ENCODE measurements around the gene PERCC1. TPM values are rescaled to one million over a fixed set of nuclear protein-coding genes. Genes with fewer than 3 reads are reported as not detected.

PERCC1 gene
- total RNA-seq (2021) (not detected in 2 replicates), Bru-seq, nascent RNA (not detected), BruChase-seq, experiment 1, labeled RNA remaining after a 2-hour chase (not detected), BruChase-seq, experiment 2, labeled RNA remaining after a 6-hour chase (not detected)
- long read RNA-seq, result 0 reads

DNA sequence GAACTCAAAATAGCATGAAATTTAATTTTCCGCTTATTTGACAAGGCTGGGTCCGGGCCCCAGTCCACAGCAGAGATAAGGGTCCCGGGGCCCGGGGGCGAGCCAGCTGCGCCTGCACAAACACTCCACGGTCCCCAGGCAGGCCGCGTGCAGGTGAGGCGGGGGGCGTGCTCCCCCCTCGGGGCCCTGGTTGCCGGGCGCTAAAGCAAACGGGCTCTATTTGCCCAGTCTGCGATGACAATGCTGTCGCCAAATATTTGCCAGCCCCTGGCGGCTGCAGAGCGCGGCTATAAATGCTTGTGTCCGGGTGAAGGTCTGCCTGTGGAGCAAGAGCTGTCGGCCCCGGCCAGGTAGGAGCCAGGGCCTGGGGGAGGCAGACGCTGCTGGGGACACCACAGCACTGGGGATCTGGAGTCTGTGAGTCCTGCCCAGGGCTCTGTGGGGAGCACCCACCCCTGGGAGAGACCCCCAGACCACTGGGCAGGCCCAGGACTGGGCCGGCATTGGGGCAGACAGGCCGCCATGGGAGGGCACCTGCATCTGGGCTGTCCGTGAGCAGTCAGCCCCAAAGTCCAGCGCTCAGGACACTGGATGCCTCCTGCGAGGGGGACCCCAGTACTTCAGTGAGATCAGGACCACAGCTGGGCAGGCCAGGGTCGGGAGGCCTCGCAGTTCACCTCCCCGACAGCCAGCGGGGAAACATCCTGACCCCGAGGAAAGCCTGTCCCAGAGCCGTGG, at the start of gene PERCC1:
Gene PERCC1 (plus strand): TSS at position 320 of the 738 bp plus-strand sequence. CDS start 1,516 bp downstream, outside the sequence.
- no peak within 1 kb of the TSS for H3K27ac ChIP-seq (ENCODE audit: low read depth, low read length, poor library complexity, severe bottlenecking)
- H3K27me3 ChIP-seq (replicated peaks; ENCODE audit: insufficient read depth, low read depth, low read length, poor library complexity), result peaks cover 10% of the 10 kb centered on the region
- CTCF ChIA-PET, result no interaction called here
- intact Hi-C loops (cut with micrococcal nuclease; ENCODE audit: unreplicated experiment), result no loop called here
- TF ChIP-seq, protein P1, sequence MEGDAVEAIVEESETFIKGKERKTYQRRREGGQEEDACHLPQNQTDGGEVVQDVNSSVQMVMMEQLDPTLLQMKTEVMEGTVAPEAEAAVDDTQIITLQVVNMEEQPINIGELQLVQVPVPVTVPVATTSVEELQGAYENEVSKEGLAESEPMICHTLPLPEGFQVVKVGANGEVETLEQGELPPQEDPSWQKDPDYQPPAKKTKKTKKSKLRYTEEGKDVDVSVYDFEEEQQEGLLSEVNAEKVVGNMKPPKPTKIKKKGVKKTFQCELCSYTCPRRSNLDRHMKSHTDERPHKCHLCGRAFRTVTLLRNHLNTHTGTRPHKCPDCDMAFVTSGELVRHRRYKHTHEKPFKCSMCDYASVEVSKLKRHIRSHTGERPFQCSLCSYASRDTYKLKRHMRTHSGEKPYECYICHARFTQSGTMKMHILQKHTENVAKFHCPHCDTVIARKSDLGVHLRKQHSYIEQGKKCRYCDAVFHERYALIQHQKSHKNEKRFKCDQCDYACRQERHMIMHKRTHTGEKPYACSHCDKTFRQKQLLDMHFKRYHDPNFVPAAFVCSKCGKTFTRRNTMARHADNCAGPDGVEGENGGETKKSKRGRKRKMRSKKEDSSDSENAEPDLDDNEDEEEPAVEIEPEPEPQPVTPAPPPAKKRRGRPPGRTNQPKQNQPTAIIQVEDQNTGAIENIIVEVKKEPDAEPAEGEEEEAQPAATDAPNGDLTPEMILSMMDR (conservative IDR thresholded peaks at IDR 0.05; ENCODE audit: low read depth, low read length), result no peak
- no peak for TF ChIP-seq EZH2 (IDR thresholded peaks at IDR 0.05; ENCODE audit: borderline replicate concordance, low read depth, low read length, poor library complexity, severe bottlenecking)
- no peaks in the 10 kb centered on the region for H3K36me3 ChIP-seq (ENCODE audit: insufficient read depth, low read length, poor library complexity, severe bottlenecking)
- POLR2A ChIA-PET (ENCODE audit: low non-redundant PET), result no interaction called here
- H3K4me1 ChIP-seq (ENCODE audit: insufficient read depth, low read length, poor library complexity, severe bottlenecking), result peaks cover 10% of the 10 kb centered on the region
- peak; percentile 66 for DNase-seq (ENCODE audit: low spot score)
- no TSS peak for BruUV-seq (replicated peaks)
- H3K4me3 ChIP-seq (ENCODE audit: low read depth, low read length, poor library complexity, severe bottlenecking), result no peak within 1 kb of the TSS
- no peaks in the 10 kb centered on the region for H3K9me3 ChIP-seq (ENCODE audit: low read depth, low read length, poor library complexity, severe bottlenecking)

DNA sequence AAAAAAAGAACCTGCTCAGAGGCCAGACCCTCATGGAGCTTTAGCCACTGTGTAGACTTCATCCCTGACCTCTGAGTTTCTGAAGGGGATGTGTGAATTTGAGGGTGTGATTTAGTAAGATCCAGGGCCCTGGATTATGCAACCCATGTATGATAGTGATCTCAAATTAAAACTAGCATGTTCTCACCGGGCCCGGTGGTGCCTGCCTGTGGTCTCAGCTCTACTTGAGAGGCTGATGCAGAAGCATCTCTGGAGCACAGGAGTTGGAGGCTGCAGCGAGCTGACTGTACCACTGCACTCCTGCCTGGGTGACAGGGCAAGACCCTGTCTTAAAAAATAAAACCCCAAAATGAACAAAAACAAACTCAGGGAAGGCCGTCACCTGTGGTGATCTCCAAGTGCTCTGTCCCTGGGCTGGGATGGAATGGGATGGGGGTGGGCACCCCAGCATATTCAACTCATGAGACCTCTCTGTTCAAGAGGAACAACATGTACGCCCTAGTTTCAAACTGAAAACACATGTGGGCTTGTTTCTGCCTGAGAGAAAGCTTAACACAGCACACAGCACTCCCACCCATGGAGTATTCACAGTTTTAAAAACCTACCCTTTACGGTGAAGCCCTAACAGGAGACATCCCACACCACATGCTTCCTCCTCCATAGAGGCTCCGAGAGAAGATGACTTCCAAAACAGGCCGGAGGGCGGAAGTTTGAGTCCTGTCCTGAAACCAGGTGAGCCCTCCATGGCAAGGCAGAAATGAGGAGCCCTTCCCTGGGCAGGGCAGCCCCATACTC, 49.1 kb upstream of the PERCC1 start:
- CTCF ChIA-PET, result no interaction called here
- no peak for DNase-seq (ENCODE audit: low spot score)
- POLR2A ChIA-PET (ENCODE audit: low non-redundant PET), result no interaction called here
- H3K27ac ChIP-seq (ENCODE audit: low read depth, low read length, poor library complexity, severe bottlenecking), result no peak overlapping the region
- TF ChIP-seq EZH2 (IDR thresholded peaks at IDR 0.05; ENCODE audit: borderline replicate concordance, low read depth, low read length, poor library complexity, severe bottlenecking), result no peak
- peaks cover 16% of the 10 kb centered on the region for H3K4me1 ChIP-seq (ENCODE audit: insufficient read depth, low read length, poor library complexity, severe bottlenecking)
- H3K27me3 ChIP-seq (replicated peaks; ENCODE audit: insufficient read depth, low read depth, low read length, poor library complexity), result no peaks in the 10 kb centered on the region
- no TSS peak for BruUV-seq (replicated peaks)
- no peak overlapping the region for H3K4me3 ChIP-seq (ENCODE audit: low read depth, low read length, poor library complexity, severe bottlenecking)
- H3K9me3 ChIP-seq (ENCODE audit: low read depth, low read length, poor library complexity, severe bottlenecking), result no peaks in the 10 kb centered on the region
- intact Hi-C loops (cut with micrococcal nuclease; ENCODE audit: unreplicated experiment), result no loop called here
- H3K36me3 ChIP-seq (ENCODE audit: insufficient read depth, low read length, poor library complexity, severe bottlenecking), result no peaks in the 10 kb centered on the region

DNA sequence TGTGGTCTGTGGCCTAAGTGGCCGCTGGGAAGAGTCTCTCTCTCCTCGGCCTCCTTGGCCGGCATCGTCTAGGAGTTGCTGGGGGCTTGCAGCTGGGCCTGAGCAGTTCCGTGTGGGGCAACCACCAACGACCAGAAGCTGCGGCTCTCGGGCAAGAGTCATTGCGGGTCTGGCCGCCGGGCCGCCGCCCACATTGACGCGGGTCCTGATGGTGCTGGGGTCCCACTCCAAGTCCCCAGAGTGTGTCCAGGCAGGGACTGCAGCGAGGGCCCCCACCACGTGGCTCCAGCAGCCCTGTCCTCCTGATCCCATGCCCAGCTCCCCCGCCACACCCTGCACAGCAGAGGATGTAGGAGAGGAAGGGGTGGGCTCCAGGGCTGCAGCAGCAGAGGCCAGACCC, 47.3 kb upstream of the PERCC1 start:
- Histone ChIP-seq H3K9me3 (ENCODE audit: low read depth, low read length, poor library complexity, severe bottlenecking) (no peaks in the 10 kb centered on the region), H3K36me3 (ENCODE audit: insufficient read depth, low read length, poor library complexity, severe bottlenecking) (no peaks in the 10 kb centered on the region), H3K27me3 (replicated peaks; ENCODE audit: insufficient read depth, low read depth, low read length, poor library complexity) (no peaks in the 10 kb centered on the region), H3K4me1 (ENCODE audit: insufficient read depth, low read length, poor library complexity, severe bottlenecking) (peaks cover 5% of the 10 kb centered on the region), H3K4me3 (ENCODE audit: low read depth, low read length, poor library complexity, severe bottlenecking) (no peak overlapping the region), H3K27ac (ENCODE audit: low read depth, low read length, poor library complexity, severe bottlenecking) (no peak overlapping the region)
- CTCF ChIA-PET, result no interaction called here
- no peak for DNase-seq (ENCODE audit: low spot score)
- BruUV-seq (replicated peaks), result no TSS peak
- POLR2A ChIA-PET (ENCODE audit: low non-redundant PET), result no interaction called here
- intact Hi-C loops (cut with micrococcal nuclease; ENCODE audit: unreplicated experiment), result no loop called here
- TF ChIP-seq, protein P1 (conservative IDR thresholded peaks at IDR 0.05; ENCODE audit: low read depth, low read length), result no peak
- TF ChIP-seq EZH2 (IDR thresholded peaks at IDR 0.05; ENCODE audit: borderline replicate concordance, low read depth, low read length, poor library complexity, severe bottlenecking), result no peak

Measured in A673 (cell line).